SK-N-SH treated with all-trans-retinoic acid at 6 μM for 48 hours (cell line): ENCODE measurements around the gene SGPL1.

Experiments
- CREB5 ChIP-seq: fragments of 250-450 bp; sonication (Bioruptor Pico); IDR thresholded peaks from 2 replicates; pipeline ENCODE4 v1.5.1; 2020; ENCODE audit warnings: low read depth, mild to moderate bottlenecking, moderate library complexity
- ZNF8 ChIP-seq: fragments of 450-650 bp; formaldehyde crosslinking; IDR thresholded peaks from 2 replicates; pipeline ENCODE4 v1.5.0; 2020; ENCODE audit warnings: mild to moderate bottlenecking, moderate library complexity

DNA sequence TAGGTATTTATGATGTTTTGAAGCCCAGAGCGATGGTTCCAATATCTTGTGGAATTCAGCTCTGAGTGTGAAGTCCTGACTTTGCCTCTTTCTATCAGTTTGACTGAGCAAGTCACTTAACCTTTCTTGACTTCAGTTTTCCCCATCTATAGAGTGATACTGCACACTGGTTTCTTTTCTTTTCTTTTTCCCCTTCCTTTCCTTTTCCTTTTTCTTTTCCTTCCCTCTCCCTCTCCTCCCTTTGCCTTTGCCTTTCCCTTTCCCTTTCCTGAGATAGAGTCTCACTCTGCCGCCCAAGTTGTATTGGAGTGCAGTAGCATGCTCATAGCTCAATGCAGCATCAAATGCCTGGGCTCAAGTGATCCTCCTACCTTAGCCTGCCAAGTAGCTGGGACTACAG is 20.6 kb downstream of the SGPL1 start:
- TF ChIP-seq CREB5, result no peak
- no peak for TF ChIP-seq ZNF8 (CRISPR knock-in tag)
